ENCODE data around the gene TOM1L2. TPM values are rescaled to one million over a fixed set of nuclear protein-coding genes. Genes with fewer than 3 reads are reported as not detected.
A peak's percentile ranks its signal among the peaks of the same experiment; 100 is the strongest.
"Not testable (repeated sequence)": the region's sequence is repeated elsewhere in the genome, so short reads cannot be mapped to it uniquely, and the experiment has no call there.

TOM1L2 gene
- total RNA-seq, 2 donors from 2014 or later, result 47.6 to 68.7 TPM

DNA sequence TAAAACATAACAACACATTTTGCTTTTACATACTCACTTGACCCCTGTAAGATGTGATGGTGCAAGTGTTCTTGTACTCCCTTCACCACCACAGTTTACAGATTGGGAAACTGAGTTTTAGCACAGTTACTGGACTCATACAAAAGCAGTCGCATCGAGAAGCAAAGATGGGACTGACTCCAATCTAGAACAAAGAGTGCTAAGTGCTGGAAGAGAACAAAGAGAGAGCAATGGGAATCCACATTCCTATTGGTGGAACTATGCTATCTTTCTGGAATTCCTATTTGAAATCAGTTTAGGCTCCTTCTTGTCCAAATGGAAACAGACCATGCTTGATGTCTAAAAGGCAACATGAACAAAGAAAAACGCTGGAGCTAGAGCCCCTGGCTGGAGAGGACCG lies 9.1 kb downstream of the TOM1L2 start:
- no peak for TF ChIP-seq CTCF (IDR thresholded peaks at IDR 0.05)
- Histone ChIP-seq H3K4me3 (no peak overlapping the region), H3K9me3 (no peaks in the 10 kb centered on the region), H3K27ac (no peak overlapping the region), H3K27me3 (no peaks in the 10 kb centered on the region), H3K4me1 (peaks cover 9% of the 10 kb centered on the region), H3K36me3 (no peaks in the 10 kb centered on the region), H3K9ac (ENCODE audit: low read depth in 2 of 2, low read length in 2 of 2) (no peak overlapping the region)
- DNase-seq, result no peak
- intact Hi-C loops (cut with DNase I), result no loop called here

- peak overlapping the region; percentile 82 for H3K27ac ChIP-seq
- no peaks in the 10 kb centered on the region for H3K9me3 ChIP-seq
- H3K36me3 ChIP-seq, result no peaks in the 10 kb centered on the region
- no peak overlapping the region for H3K4me3 ChIP-seq
- H3K27me3 ChIP-seq, result no peaks in the 10 kb centered on the region
- intact Hi-C loops (cut with DNase I), result no loop called here
- no peak overlapping the region for H3K9ac ChIP-seq (ENCODE audit: low read depth in 2 of 2, low read length in 2 of 2)
- no peak for TF ChIP-seq CTCF (IDR thresholded peaks at IDR 0.05)
- DNase-seq, result no peak
- peaks cover 22% of the 10 kb centered on the region for H3K4me1 ChIP-seq
Observed at GRCh38 chr17:17960500-17961030, 11.6 kb downstream of the TOM1L2 start.

DNA sequence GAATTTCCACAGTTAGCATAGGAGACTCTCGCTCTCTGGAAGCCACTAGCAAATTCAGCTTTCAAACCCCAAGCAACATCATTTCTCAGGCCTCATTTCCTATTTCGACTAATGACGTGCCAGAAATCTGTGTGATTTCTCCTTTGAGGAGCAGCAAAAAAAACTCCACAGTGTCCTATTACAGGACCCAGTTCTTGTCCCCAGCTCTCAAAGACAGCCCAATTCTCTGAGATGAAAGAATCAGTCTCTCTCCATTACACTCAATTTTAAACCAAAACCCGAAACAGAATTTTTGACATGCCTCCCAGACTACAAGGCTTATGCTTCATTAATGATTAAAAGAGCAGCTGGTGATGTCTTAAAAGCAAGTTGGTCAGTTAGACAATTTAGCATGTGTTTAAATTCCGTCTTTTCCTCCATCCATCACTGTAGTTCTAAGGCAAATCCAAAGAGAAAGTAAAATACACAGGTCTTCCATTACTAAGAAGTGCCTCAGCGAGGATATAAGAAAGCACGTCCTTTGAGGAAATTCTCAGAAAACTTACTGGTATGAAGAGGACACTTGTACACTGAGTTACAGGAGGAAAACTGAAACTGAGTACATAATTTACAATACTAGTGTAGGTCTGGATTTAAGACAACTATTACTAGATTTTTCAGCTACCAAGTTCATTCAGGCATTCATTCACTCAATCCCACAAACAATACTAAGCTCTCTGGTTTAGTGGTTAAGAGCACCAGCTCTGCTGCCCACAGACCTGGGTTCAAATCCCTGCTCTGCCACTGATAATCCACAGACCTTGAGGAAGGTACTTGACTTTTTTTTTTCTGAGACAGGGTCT lies 12.5 kb downstream of the TOM1L2 start:
- Histone ChIP-seq H3K4me3 (no peak overlapping the region), H3K36me3 (no peaks in the 10 kb centered on the region), H3K27me3 (no peaks in the 10 kb centered on the region), H3K9me3 (no peaks in the 10 kb centered on the region), H3K9ac (ENCODE audit: low read depth in 2 of 2, low read length in 2 of 2) (peak overlapping the region in 1 of 2 donors; percentile 48), H3K4me1 (peaks cover 22% of the 10 kb centered on the region), H3K27ac (peak overlapping the region; percentile 82)
- DNase-seq, result no peak
- intact Hi-C loops (cut with DNase I), result no loop called here
- no peak for TF ChIP-seq CTCF (IDR thresholded peaks at IDR 0.05)

- Histone ChIP-seq H3K27ac (peak overlapping the region; percentile 82), H3K9ac (ENCODE audit: low read depth in 2 of 2, low read length in 2 of 2) (peak overlapping the region in 1 of 2 donors; percentile 30), H3K4me3 (no peak overlapping the region), H3K9me3 (no peaks in the 10 kb centered on the region), H3K36me3 (no peaks in the 10 kb centered on the region), H3K27me3 (no peaks in the 10 kb centered on the region), H3K4me1 (peaks cover 22% of the 10 kb centered on the region)
- no peak for DNase-seq
- intact Hi-C loops (cut with DNase I), result no loop called here
- no peak for TF ChIP-seq CTCF (IDR thresholded peaks at IDR 0.05)
Observed at GRCh38 chr17:17958982-17959381, 13.2 kb downstream of the TOM1L2 start.

- peak overlapping the region in 1 of 2 donors; percentile 51 for H3K9ac ChIP-seq (ENCODE audit: low read depth in 2 of 2, low read length in 2 of 2)
- peak overlapping the region; percentile 82 for H3K27ac ChIP-seq
Observed at GRCh38 chr17:17957584-17957916, 14.7 kb downstream of the TOM1L2 start.

DNA sequence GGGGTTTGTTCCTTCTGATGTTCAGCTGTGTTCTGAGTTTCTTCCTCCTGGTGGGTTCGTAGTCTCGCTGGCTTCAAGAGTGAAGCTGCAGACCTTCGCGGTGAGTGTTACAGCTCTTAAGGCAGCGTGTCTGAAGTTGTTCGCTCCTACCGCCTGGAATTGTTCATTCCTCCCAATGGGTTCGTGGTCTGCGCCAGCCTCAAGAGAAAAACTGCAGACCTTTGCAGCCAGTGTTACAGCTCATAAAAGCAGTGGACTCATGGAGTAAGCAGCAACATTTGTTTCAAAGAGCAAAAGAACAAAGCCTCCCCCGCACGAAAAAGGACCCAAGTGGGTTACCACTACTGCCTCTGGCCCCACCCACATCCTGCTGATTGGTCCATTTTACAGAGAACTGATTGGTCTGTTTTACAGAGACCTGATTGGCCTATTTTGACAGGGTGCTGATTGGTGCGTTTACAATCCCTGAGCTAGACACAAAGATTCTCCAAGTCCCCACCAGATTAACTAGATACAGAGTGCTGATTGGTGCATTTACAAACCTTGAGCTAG lies 16.3 kb downstream of the TOM1L2 start:
- intact Hi-C loops (cut with DNase I); H3K9me3 ChIP-seq; H3K4me3 ChIP-seq; DNase-seq; H3K9ac ChIP-seq (ENCODE audit: low read depth in 2 of 2, low read length in 2 of 2); H3K36me3 ChIP-seq; H3K27ac ChIP-seq; H3K27me3 ChIP-seq: not testable (repeated sequence)
- peaks cover 22% of the 10 kb centered on the region for H3K4me1 ChIP-seq

More at GRCh38 chr17:17957584-17957916, 14.7 kb downstream of the TOM1L2 start:
- no peaks in the 10 kb centered on the region for H3K9me3 ChIP-seq
- TF ChIP-seq CTCF (IDR thresholded peaks at IDR 0.05), result no peak
- no peaks in the 10 kb centered on the region for H3K36me3 ChIP-seq
- H3K4me3 ChIP-seq, result no peak overlapping the region
- DNase-seq, result no peak
- no peaks in the 10 kb centered on the region for H3K27me3 ChIP-seq
- peaks cover 22% of the 10 kb centered on the region for H3K4me1 ChIP-seq
- intact Hi-C loops (cut with DNase I), result no loop called here

Data from colonic mucosa (tissue), 4 donors.